ENCODE results near the gene ZFYVE28.

Gene ZFYVE28

GRCh38 chr4:2353222-2354107 lies 65.0 kb downstream of the ZFYVE28 start:
- Histone ChIP-seq H3K4me3 (ENCODE audit: low read length) (no peak overlapping the region), H3K27me3 (ENCODE audit: control insufficient read depth, insufficient read depth, low read length) (no peaks in the 10 kb centered on the region), H3K4me1 (ENCODE audit: control insufficient read depth, insufficient read depth, low read length) (no peaks in the 10 kb centered on the region), H3K9me3 (ENCODE audit: control insufficient read depth, low read length) (no peaks in the 10 kb centered on the region), H3K9ac (ENCODE audit: low read length) (no peak overlapping the region), H3K36me3 (ENCODE audit: control insufficient read depth, insufficient read depth, low read length) (no peaks in the 10 kb centered on the region)

GRCh38 chr4:2352729-2353221 lies 65.7 kb downstream of the ZFYVE28 start:
- no peaks in the 10 kb centered on the region for H3K36me3 ChIP-seq (ENCODE audit: control insufficient read depth, insufficient read depth, low read length)
- no peaks in the 10 kb centered on the region for H3K4me1 ChIP-seq (ENCODE audit: control insufficient read depth, insufficient read depth, low read length)
- no peaks in the 10 kb centered on the region for H3K9me3 ChIP-seq (ENCODE audit: control insufficient read depth, low read length)
- no peak overlapping the region for H3K4me3 ChIP-seq (ENCODE audit: low read length)
- no peak overlapping the region for H3K9ac ChIP-seq (ENCODE audit: low read length)
- H3K27me3 ChIP-seq (ENCODE audit: control insufficient read depth, insufficient read depth, low read length): no peaks in the 10 kb centered on the region

- no peak overlapping the region for H3K4me3 ChIP-seq (ENCODE audit: low read length)
- H3K27me3 ChIP-seq (ENCODE audit: control insufficient read depth, insufficient read depth, low read length): no peaks in the 10 kb centered on the region
- H3K36me3 ChIP-seq (ENCODE audit: control insufficient read depth, insufficient read depth, low read length): no peaks in the 10 kb centered on the region
- no peaks in the 10 kb centered on the region for H3K9me3 ChIP-seq (ENCODE audit: control insufficient read depth, low read length)
- H3K9ac ChIP-seq (ENCODE audit: low read length): no peak overlapping the region
- H3K4me1 ChIP-seq (ENCODE audit: control insufficient read depth, insufficient read depth, low read length): no peaks in the 10 kb centered on the region
These were observed 66.3 kb downstream of the ZFYVE28 start for GRCh38 chr4:2352171-2352570.

GRCh38 chr4:2350982-2351381 lies 67.5 kb downstream of the ZFYVE28 start:
- Histone ChIP-seq H3K36me3 (ENCODE audit: control insufficient read depth, insufficient read depth, low read length) (no peaks in the 10 kb centered on the region), H3K9me3 (ENCODE audit: control insufficient read depth, low read length) (no peaks in the 10 kb centered on the region), H3K27me3 (ENCODE audit: control insufficient read depth, insufficient read depth, low read length) (no peaks in the 10 kb centered on the region), H3K4me3 (ENCODE audit: low read length) (no peak overlapping the region), H3K9ac (ENCODE audit: low read length) (no peak overlapping the region), H3K4me1 (ENCODE audit: control insufficient read depth, insufficient read depth, low read length) (no peaks in the 10 kb centered on the region)

- Histone ChIP-seq H3K36me3 (ENCODE audit: control insufficient read depth, insufficient read depth, low read length) (no peaks in the 10 kb centered on the region), H3K9me3 (ENCODE audit: control insufficient read depth, low read length) (no peaks in the 10 kb centered on the region), H3K27me3 (ENCODE audit: control insufficient read depth, insufficient read depth, low read length) (no peaks in the 10 kb centered on the region), H3K4me3 (ENCODE audit: low read length) (no peak overlapping the region), H3K4me1 (ENCODE audit: control insufficient read depth, insufficient read depth, low read length) (no peaks in the 10 kb centered on the region), H3K9ac (ENCODE audit: low read length) (no peak overlapping the region)
These were observed 69.7 kb downstream of the ZFYVE28 start for GRCh38 chr4:2348786-2349185.

GRCh38 chr4:2347190-2347589 lies 71.3 kb downstream of the ZFYVE28 start:
- H3K27me3 ChIP-seq (ENCODE audit: control insufficient read depth, insufficient read depth, low read length): no peaks in the 10 kb centered on the region
- no peak overlapping the region for H3K9ac ChIP-seq (ENCODE audit: low read length)
- no peaks in the 10 kb centered on the region for H3K9me3 ChIP-seq (ENCODE audit: control insufficient read depth, low read length)
- H3K36me3 ChIP-seq (ENCODE audit: control insufficient read depth, insufficient read depth, low read length): no peaks in the 10 kb centered on the region
- no peaks in the 10 kb centered on the region for H3K4me1 ChIP-seq (ENCODE audit: control insufficient read depth, insufficient read depth, low read length)
- no peak overlapping the region for H3K4me3 ChIP-seq (ENCODE audit: low read length)

GRCh38 chr4:2343476-2343875 lies 75.0 kb downstream of the ZFYVE28 start:
- Histone ChIP-seq H3K4me1 (ENCODE audit: control insufficient read depth, insufficient read depth, low read length) (no peaks in the 10 kb centered on the region), H3K9ac (ENCODE audit: low read length) (no peak overlapping the region), H3K36me3 (ENCODE audit: control insufficient read depth, insufficient read depth, low read length) (no peaks in the 10 kb centered on the region), H3K9me3 (ENCODE audit: control insufficient read depth, low read length) (no peaks in the 10 kb centered on the region), H3K27me3 (ENCODE audit: control insufficient read depth, insufficient read depth, low read length) (no peaks in the 10 kb centered on the region), H3K4me3 (ENCODE audit: low read length) (no peak overlapping the region)

GRCh38 chr4:2341911-2342652 lies 76.4 kb downstream of the ZFYVE28 start:
- H3K27me3 ChIP-seq (ENCODE audit: control insufficient read depth, insufficient read depth, low read length): no peaks in the 10 kb centered on the region
- no peaks in the 10 kb centered on the region for H3K4me1 ChIP-seq (ENCODE audit: control insufficient read depth, insufficient read depth, low read length)
- H3K9ac ChIP-seq (ENCODE audit: low read length): no peak overlapping the region
- H3K9me3 ChIP-seq (ENCODE audit: control insufficient read depth, low read length): no peaks in the 10 kb centered on the region
- no peaks in the 10 kb centered on the region for H3K36me3 ChIP-seq (ENCODE audit: control insufficient read depth, insufficient read depth, low read length)
- H3K4me3 ChIP-seq (ENCODE audit: low read length): no peak overlapping the region

- no peaks in the 10 kb centered on the region for H3K36me3 ChIP-seq (ENCODE audit: control insufficient read depth, insufficient read depth, low read length)
- no peak overlapping the region for H3K9ac ChIP-seq (ENCODE audit: low read length)
- no peaks in the 10 kb centered on the region for H3K4me1 ChIP-seq (ENCODE audit: control insufficient read depth, insufficient read depth, low read length)
- H3K27me3 ChIP-seq (ENCODE audit: control insufficient read depth, insufficient read depth, low read length): no peaks in the 10 kb centered on the region
- H3K9me3 ChIP-seq (ENCODE audit: control insufficient read depth, low read length): no peaks in the 10 kb centered on the region
- H3K4me3 ChIP-seq (ENCODE audit: low read length): no peak overlapping the region
These were observed 77.1 kb downstream of the ZFYVE28 start for GRCh38 chr4:2341261-2341841.

- Histone ChIP-seq H3K36me3 (ENCODE audit: control insufficient read depth, insufficient read depth, low read length) (no peaks in the 10 kb centered on the region), H3K4me1 (ENCODE audit: control insufficient read depth, insufficient read depth, low read length) (no peaks in the 10 kb centered on the region), H3K9ac (ENCODE audit: low read length) (no peak overlapping the region), H3K4me3 (ENCODE audit: low read length) (no peak overlapping the region), H3K27me3 (ENCODE audit: control insufficient read depth, insufficient read depth, low read length) (no peaks in the 10 kb centered on the region), H3K9me3 (ENCODE audit: control insufficient read depth, low read length) (no peaks in the 10 kb centered on the region)
These were observed 78.0 kb downstream of the ZFYVE28 start for GRCh38 chr4:2340272-2341061.

GRCh38 chr4:2339458-2340271 lies 78.8 kb downstream of the ZFYVE28 start:
- H3K27me3 ChIP-seq (ENCODE audit: control insufficient read depth, insufficient read depth, low read length): no peaks in the 10 kb centered on the region
- no peaks in the 10 kb centered on the region for H3K36me3 ChIP-seq (ENCODE audit: control insufficient read depth, insufficient read depth, low read length)
- H3K9me3 ChIP-seq (ENCODE audit: control insufficient read depth, low read length): no peaks in the 10 kb centered on the region

More at GRCh38 chr4:2339458-2340271, 78.8 kb downstream of the ZFYVE28 start:
- Histone ChIP-seq H3K4me1 (ENCODE audit: control insufficient read depth, insufficient read depth, low read length) (no peaks in the 10 kb centered on the region), H3K9ac (ENCODE audit: low read length) (no peak overlapping the region), H3K4me3 (ENCODE audit: low read length) (no peak overlapping the region)

Measured in mucosa of stomach (tissue), 1 donor.